Measurements from ENCODE around the gene MCC.

MCC gene

GRCh38 chr5:113302120-113302519 lies 186.1 kb downstream of the MCC start:
- DNase-seq: peak; percentile 50 to 67

GRCh38 chr5:113299591-113299990 lies 188.7 kb downstream of the MCC start:
- no peak for DNase-seq

DNA sequence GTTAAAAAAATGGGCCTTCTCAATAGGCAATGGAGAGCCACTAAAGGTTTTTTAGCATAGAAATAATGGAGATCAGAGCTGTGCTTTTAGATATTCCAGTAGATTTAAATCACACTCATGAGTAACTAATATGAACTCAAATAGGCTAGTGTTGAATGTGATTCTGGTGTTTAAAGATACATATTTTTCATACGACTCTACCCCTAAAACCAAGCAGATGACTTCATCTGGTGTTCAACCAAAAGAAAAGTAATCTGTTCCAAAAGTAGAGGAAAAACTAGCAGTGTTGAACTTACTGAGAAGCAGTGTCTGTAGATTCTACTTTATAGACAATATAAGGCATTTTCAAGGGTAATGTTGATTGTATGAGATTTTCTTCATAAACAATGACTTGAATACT lies 191.6 kb downstream of the MCC start:
- DNase-seq: no peak

- peak in 1 of 2 experiments; percentile 29 for DNase-seq
Observed at GRCh38 chr5:113295111-113295539, 193.1 kb downstream of the MCC start.

GRCh38 chr5:113294311-113295110 lies 193.7 kb downstream of the MCC start:
- DNase-seq: peak; percentile 54 to 63

DNA sequence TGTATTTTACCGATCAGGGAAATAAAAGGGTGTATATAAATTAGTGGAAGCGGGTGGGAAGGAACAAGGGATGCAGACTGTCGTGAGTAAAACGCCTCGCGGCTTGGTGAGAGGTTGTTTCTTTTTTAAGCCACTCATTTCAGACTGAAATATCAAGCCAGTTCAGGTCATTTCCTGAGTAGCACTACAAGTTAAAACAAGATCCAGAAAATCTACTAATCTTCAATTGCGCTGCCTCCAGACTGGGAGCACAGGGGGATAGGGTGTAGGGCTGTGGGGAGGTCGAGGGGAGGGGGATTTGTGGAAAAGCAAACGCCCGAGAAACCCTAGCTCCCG lies 194.3 kb downstream of the MCC start:
- no peak for DNase-seq

GRCh38 chr5:113293068-113293974 lies 194.9 kb downstream of the MCC start:
- DNase-seq: peak; percentile 73 to 76

- no peak for DNase-seq
Observed at GRCh38 chr5:113292462-113292861, 195.8 kb downstream of the MCC start.

DNA sequence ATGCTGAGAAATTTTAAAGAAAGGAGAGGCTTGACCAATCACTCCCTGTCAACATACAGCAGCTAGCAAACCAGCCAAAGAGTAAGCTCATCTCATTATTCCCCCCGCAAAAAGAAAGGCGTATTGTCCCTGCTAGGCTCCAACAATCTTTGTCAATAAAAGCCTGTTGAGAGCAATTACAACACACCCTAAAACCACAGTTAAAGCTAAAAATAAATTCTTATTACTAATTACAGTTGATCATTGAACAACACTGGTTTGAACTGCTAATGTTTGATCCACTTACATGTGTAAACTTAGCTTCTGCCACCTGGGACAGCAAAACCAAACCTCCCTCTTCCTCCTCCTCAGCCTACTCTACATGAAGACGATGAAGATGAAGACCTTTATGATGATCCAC lies 204.7 kb downstream of the MCC start:
- no peak for DNase-seq

- DNase-seq: no peak
Observed at GRCh38 chr5:113282472-113282871, 205.8 kb downstream of the MCC start.

DNA sequence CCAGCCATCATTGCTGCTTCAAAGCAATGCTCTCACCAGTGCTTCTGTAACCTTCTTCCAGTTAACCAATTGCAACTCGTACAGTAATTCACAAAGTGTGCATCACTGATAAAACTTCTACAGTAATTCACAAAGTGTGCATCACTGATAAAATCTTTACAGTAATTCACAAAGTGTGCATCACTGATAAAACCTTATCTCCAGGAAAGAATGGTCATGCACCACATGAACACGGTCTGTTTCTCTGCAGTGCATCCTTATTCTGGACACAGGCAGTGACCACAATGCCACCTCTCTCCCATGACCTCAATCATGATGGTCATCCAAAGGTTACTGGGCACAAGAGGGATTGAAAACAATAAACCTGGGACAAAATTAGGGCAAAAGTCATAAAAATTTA lies 207.1 kb downstream of the MCC start:
- no peak for DNase-seq

DNA sequence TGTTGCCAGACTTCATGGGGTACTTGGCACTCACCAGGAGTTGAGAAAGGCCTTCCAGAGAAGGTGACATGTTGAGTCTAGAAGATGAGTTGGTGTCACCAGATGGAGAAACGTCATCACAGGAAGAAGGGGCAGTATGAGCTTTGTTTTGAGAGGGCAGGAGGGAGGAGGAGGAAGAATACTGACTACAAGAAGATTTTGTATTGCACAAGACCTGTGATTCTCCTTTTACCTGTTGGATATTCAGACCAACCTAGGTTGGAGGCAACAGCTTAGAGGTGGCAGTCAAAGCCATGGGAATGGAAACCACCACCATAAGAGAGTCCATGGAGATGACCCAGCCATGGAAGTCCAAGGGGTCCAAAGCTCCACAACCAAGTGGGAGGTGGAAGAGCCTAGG lies 207.7 kb downstream of the MCC start:
- DNase-seq: no peak

GRCh38 chr5:113278976-113279375 lies 209.3 kb downstream of the MCC start:
- peak; percentile 53 to 62 for DNase-seq

DNA sequence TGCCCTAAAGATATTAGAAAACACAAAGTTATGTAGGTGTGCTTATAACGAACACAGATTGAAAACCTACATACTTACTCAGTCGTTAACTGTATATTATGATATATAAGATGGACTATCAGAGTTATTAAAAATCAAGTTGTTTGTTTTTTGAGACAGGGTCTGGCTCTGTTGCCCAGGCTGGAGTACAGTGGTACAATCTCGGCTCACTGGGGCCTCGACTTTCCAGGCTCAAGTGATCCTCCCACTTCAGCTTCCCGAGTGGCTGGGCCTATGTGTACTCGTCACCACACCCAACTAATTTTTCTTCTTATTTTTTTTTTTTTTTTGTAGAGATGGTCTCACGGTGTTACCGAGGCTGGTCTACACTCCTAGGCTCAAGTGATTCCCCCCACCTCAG lies 211.8 kb downstream of the MCC start:
- no peak for DNase-seq

DNA sequence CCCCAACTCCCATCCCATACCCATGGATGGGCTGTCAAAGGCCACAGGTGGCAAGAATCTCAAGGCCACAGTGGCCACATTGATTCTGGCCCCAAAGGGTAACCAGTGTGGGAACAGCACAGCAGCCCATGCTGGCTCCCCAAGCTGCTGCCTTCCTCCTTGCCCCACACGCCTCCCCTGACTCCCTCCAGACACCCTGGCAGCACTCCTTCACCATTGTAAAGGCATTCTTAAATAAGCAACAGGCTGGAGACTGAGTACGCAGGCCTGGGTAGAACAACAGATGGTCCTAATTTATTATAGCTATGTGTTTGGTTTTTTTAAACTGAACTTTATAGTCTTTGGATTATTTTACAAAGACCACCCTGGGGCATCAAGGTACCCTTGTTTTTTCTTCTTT lies 212.3 kb downstream of the MCC start:
- no peak for DNase-seq

- no peak for DNase-seq
Observed at GRCh38 chr5:113274836-113275414, 213.3 kb downstream of the MCC start.

- DNase-seq: no peak
Observed at GRCh38 chr5:113273948-113274347, 214.3 kb downstream of the MCC start.

- peak in 1 of 2 experiments; percentile 6 for DNase-seq
Observed at GRCh38 chr5:113271745-113272454, 216.4 kb downstream of the MCC start.

GRCh38 chr5:113271015-113271414 lies 217.2 kb downstream of the MCC start:
- no peak for DNase-seq

DNA sequence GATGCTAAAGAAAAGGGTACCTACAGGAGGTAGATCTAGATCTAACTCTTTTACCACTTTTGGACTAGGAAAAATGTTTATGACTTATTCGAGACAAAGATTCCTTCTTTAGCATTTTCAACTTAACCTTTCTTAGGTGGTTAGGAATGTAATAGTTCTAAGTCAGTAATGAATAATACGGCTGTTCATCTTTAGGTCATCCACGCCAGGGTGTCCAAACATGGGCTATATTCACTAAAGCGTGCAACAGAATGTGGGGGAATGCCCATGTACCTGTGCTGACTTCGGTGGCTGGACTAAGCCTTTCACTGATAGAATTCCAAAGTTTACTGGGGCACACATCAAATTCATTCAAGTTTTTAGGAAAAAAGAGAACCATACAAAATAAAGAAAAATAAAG lies 218.2 kb downstream of the MCC start:
- DNase-seq: no peak

GRCh38 chr5:113269023-113269997 lies 218.9 kb downstream of the MCC start:
- no peak for DNase-seq

- no peak for DNase-seq
Observed at GRCh38 chr5:113268232-113268631, 220.0 kb downstream of the MCC start.

All from Kasumi-1 (cell line).